HCT116 (cell line): ENCODE measurements around the gene PSAP. TPM values are rescaled to one million over a fixed set of nuclear protein-coding genes. Genes with fewer than 3 reads are reported as not detected.

Experiments
- ATAC-seq: fragments of 200-7000 bp; cut with Tn5 transposase; 2 replicates; pipeline ENCODE4 v1.9.1; 2020; ENCODE audit warnings: mild to moderate bottlenecking, moderate library complexity
- BruUV-seq: library from RNA; stranded (reverse); fragments of 400-500 nt; replicated peaks from 2 replicates; lab custom pipeline; 2021; lab: Mats Ljungman, UMichigan
- CTCF ChIA-PET: fragments of 300-600 bp; sonication (Branson Sonifier 250); formaldehyde crosslinking; loops from one replicate; lab custom pipeline; 2021; ENCODE audit warnings: antibody characterized with exemption; lab: Charles Lee
- POLR2A ChIA-PET: fragments of 300-600, 350-600 bp; sonication (Branson Sonifier 250); formaldehyde crosslinking; loops from one replicate; lab custom pipeline; 2021; ENCODE audit warnings: antibody characterized with exemption; lab: Charles Lee
- RAD21 ChIA-PET, 2 experiments: fragments of 300-600 bp; sonication (Branson Sonifier 250); formaldehyde crosslinking; loops; one replicate each; lab custom pipeline; 2023; ENCODE audit warnings: low total read pairs in 2 of 2; ENCODE audit not compliant: uncharacterized antibody in 2 of 2, unreplicated experiment in 2 of 2, low non-redundant PET in 1 of 2; lab: Charles Lee
- DNase-seq: peaks from one replicate; pipeline ENCODE4 v3.0.0-alpha.2; 2010; ENCODE audit warnings: low read depth, low spot score
- H2AFZ ChIP-seq: fragments of 200-600 bp; shearing (Covaris generic), sonication (generic); 2 replicates; pipeline ENCODE4 v1.6.1; 2017; ENCODE audit warnings: low read depth, mixed run types, mixed read lengths, antibody characterized with exemption, low read length; ENCODE audit not compliant: poor library complexity, severe bottlenecking
- H3K27ac ChIP-seq: 2 replicates; pipeline ENCODE4 v1.5.1; 2012; ENCODE audit warnings: low read depth, low read length
- H3K27me3 ChIP-seq: fragments of 200-600 bp; sonication (generic); 2 replicates; pipeline ENCODE4 v1.6.1; 2016; ENCODE audit warnings: mixed run types, low read length, mixed read lengths; ENCODE audit not compliant: insufficient read depth
- H3K36me3 ChIP-seq, 2 experiments: fragments of 200-500 bp in 1 of 2; fragments of 200-600 bp in 1 of 2; sonication (Bioruptor generic) in 1 of 2; sonication (generic) in 1 of 2; 2 replicates each; pipeline versions ENCODE4 v1.5.1 to v1.6.1; 2014 to 2016; ENCODE audit warnings: low read length in 2 of 2, inconsistent platforms in 1 of 2, mixed read lengths in 1 of 2, mixed run types in 1 of 2; ENCODE audit not compliant: insufficient read depth in 2 of 2, control insufficient read depth in 1 of 2
- H3K4me1 ChIP-seq, 2 experiments: fragments of 200-600 bp in 1 of 2; sonication (generic) in 1 of 2; 2 replicates each; pipeline versions ENCODE4 v1.5.1 to v1.6.1; 2012 to 2017; ENCODE audit warnings: low read length in 2 of 2, inconsistent platforms in 1 of 2, mild to moderate bottlenecking in 1 of 2, mixed read lengths in 1 of 2, mixed run types in 1 of 2, moderate library complexity in 1 of 2; ENCODE audit not compliant: insufficient read depth in 2 of 2, control insufficient read depth in 1 of 2
- H3K4me2 ChIP-seq: fragments of 200-600 bp; sonication (generic); 2 replicates; pipeline ENCODE4 v1.6.1; 2017; ENCODE audit warnings: mixed run types, low read length, mixed read lengths
- H3K4me3 ChIP-seq, 2 experiments: fragments of 200-600 bp in 1 of 2; sonication (generic) in 1 of 2; replicated peaks in 1 of 2; 2 replicates each; pipeline ENCODE4 v1.5.1; 2011 to 2016; ENCODE audit warnings: low read length in 2 of 2, control low read depth in 1 of 2, low read depth in 1 of 2, mild to moderate bottlenecking in 1 of 2, mixed read lengths in 1 of 2, mixed run types in 1 of 2
- H3K79me2 ChIP-seq: fragments of 200-600 bp; sonication (generic); 2 replicates; pipeline ENCODE4 v1.6.1; 2017; ENCODE audit warnings: mild to moderate bottlenecking, mixed run types, low read length, moderate library complexity, mixed read lengths; ENCODE audit not compliant: insufficient read depth
- H3K9ac ChIP-seq: fragments of 200-600 bp; sonication (generic); 2 replicates; pipeline ENCODE4 v1.6.1; 2016; ENCODE audit warnings: low read length, mixed read lengths
- H3K9me2 ChIP-seq: fragments of 200-600 bp; sonication (generic), shearing (Covaris generic); 2 replicates; pipeline ENCODE4 v1.6.1; 2017; ENCODE audit warnings: mixed run types, mild to moderate bottlenecking, moderate library complexity; ENCODE audit not compliant: insufficient read depth
- H3K9me3 ChIP-seq, 2 experiments: fragments of 200-500 bp in 1 of 2; fragments of 200-600 bp in 1 of 2; sonication (Bioruptor generic) in 1 of 2; sonication (generic) in 1 of 2; 2 replicates each; pipeline ENCODE4 v1.6.1; 2014 to 2017; ENCODE audit warnings: low read length in 2 of 2, mixed read lengths in 2 of 2, inconsistent platforms in 1 of 2, low read depth in 1 of 2, mild to moderate bottlenecking in 1 of 2, mixed run types in 1 of 2, moderate library complexity in 1 of 2; ENCODE audit not compliant: control insufficient read depth in 1 of 2, insufficient read depth in 1 of 2
- H4K20me1 ChIP-seq: fragments of 200-600 bp; sonication (generic), shearing (Covaris generic); 2 replicates; pipeline ENCODE4 v1.6.1; 2017; ENCODE audit warnings: mixed run types, mild to moderate bottlenecking, moderate library complexity; ENCODE audit not compliant: insufficient read depth
- CEBPB ChIP-seq: IDR thresholded peaks from 2 replicates; pipeline ENCODE4 v1.6.1; 2012; ENCODE audit warnings: low read depth
- EGR1 ChIP-seq: IDR thresholded peaks from 2 replicates; pipeline ENCODE4 v1.6.1; 2012; ENCODE audit warnings: low read depth
- ELF1 ChIP-seq: IDR thresholded peaks from 2 replicates; pipeline ENCODE4 v1.6.1; 2012; ENCODE audit warnings: low read depth, borderline replicate concordance
- EZH2phosphoT487 ChIP-seq: fragments of 200-600 bp; IDR thresholded peaks from 2 replicates; pipeline ENCODE4 v1.6.1; 2018; ENCODE audit warnings: antibody characterized with exemption, borderline replicate concordance
- POLR2A ChIP-seq: IDR thresholded peaks from 2 replicates; pipeline ENCODE4 v1.7.0; 2011; ENCODE audit warnings: borderline replicate concordance; ENCODE audit not compliant: insufficient read depth, insufficient read length; ENCODE audit errors: extremely low read depth
- TCF7L2 ChIP-seq: IDR thresholded peaks from 2 replicates; pipeline ENCODE4 v1.7.0; 2011; ENCODE audit warnings: borderline replicate concordance, inconsistent platforms; ENCODE audit not compliant: insufficient read depth, insufficient read length; ENCODE audit errors: extremely low read depth
- intact Hi-C: fragments of 100-400 bp; cut with micrococcal nuclease; formaldehyde crosslinking; loops from 2 replicates; pipeline ENCODE4 v1.10.0; 2022
- total RNA-seq: library from RNA; stranded (reverse); gene quantifications from one replicate; pipeline ENCODE4 v1.2.1, GENCODE V29; 2021; ENCODE audit not compliant: unreplicated experiment
- TF ChIP-seq, protein P1 (sequence below): IDR thresholded peaks from 2 replicates; pipeline ENCODE4 v1.6.1; 2012
- TF ChIP-seq, protein P2 (sequence below): IDR thresholded peaks from 2 replicates; pipeline ENCODE4 v1.6.1; 2012; ENCODE audit warnings: low read depth

The PSAP gene
- total RNA-seq, 1 experiment from 2014 or later = 444 TPM

- CTCF ChIA-PET = no interaction called here
- no peak for ATAC-seq
- no peaks in the 10 kb centered on the region for H3K79me2 ChIP-seq
- RAD21 ChIA-PET = no interaction called here
- H3K27me3 ChIP-seq = no peaks in the 10 kb centered on the region
- H3K9me3 ChIP-seq = peaks cover 0 to 2% of the 10 kb centered on the region in 2 experiments; a peak in 1 of 4 replicates
- intact Hi-C loops = no loop called here
- POLR2A ChIA-PET = no interaction called here
- no peak for TF ChIP-seq ELF1
- TF ChIP-seq, protein P1, sequence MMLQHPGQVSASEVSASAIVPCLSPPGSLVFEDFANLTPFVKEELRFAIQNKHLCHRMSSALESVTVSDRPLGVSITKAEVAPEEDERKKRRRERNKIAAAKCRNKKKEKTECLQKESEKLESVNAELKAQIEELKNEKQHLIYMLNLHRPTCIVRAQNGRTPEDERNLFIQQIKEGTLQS = no peak
- TF ChIP-seq EGR1 = no peak
- no peak for TF ChIP-seq CEBPB
- TF ChIP-seq, protein P2, sequence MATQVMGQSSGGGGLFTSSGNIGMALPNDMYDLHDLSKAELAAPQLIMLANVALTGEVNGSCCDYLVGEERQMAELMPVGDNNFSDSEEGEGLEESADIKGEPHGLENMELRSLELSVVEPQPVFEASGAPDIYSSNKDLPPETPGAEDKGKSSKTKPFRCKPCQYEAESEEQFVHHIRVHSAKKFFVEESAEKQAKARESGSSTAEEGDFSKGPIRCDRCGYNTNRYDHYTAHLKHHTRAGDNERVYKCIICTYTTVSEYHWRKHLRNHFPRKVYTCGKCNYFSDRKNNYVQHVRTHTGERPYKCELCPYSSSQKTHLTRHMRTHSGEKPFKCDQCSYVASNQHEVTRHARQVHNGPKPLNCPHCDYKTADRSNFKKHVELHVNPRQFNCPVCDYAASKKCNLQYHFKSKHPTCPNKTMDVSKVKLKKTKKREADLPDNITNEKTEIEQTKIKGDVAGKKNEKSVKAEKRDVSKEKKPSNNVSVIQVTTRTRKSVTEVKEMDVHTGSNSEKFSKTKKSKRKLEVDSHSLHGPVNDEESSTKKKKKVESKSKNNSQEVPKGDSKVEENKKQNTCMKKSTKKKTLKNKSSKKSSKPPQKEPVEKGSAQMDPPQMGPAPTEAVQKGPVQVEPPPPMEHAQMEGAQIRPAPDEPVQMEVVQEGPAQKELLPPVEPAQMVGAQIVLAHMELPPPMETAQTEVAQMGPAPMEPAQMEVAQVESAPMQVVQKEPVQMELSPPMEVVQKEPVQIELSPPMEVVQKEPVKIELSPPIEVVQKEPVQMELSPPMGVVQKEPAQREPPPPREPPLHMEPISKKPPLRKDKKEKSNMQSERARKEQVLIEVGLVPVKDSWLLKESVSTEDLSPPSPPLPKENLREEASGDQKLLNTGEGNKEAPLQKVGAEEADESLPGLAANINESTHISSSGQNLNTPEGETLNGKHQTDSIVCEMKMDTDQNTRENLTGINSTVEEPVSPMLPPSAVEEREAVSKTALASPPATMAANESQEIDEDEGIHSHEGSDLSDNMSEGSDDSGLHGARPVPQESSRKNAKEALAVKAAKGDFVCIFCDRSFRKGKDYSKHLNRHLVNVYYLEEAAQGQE = no peak
- no peak for TF ChIP-seq EZH2phosphoT487
- no peak for TF ChIP-seq POLR2A
- TF ChIP-seq TCF7L2 = no peak
- no peak overlapping the region for H2AFZ ChIP-seq
- BruUV-seq = no TSS peak
- H3K9me2 ChIP-seq = no peaks in the 10 kb centered on the region
- H3K4me1 ChIP-seq = no peaks in the 10 kb centered on the region
- H3K9ac ChIP-seq = no peak overlapping the region
- DNase-seq = no peak
- H3K4me3 ChIP-seq = no peak overlapping the region
- H3K27ac ChIP-seq = no peak overlapping the region
- no peaks in the 10 kb centered on the region for H3K36me3 ChIP-seq
- no peaks in the 10 kb centered on the region for H4K20me1 ChIP-seq
- H3K4me2 ChIP-seq = no peak overlapping the region
Measured at GRCh38 chr10:71782221-71782916, 68.7 kb downstream of the PSAP start.
